Thyroid gland (tissue), 4 donors: ENCODE results near the gene NOC3L.
A peak's percentile ranks its signal among the peaks of the same experiment; 100 is the strongest.

ENCODE experiments used
- CTCF ChIP-seq, 6 experiments: fragments of 200-600 bp in 3 of 6; fragments of 450-650 bp in 3 of 6; sonication (generic) in 3 of 6; IDR thresholded peaks; one replicate each; pipeline ENCODE4 v1.5.1; 2016 to 2019; ENCODE audit warnings: antibody characterized with exemption in 6 of 6, mild to moderate bottlenecking in 2 of 6, inconsistent platforms in 1 of 6, moderate library complexity in 1 of 6
- POLR2A ChIP-seq, 2 donors: fragments of 450-650 bp; IDR thresholded peaks; one replicate each; pipeline ENCODE4 v1.6.1; 2017; ENCODE audit warnings: antibody characterized with exemption in 2 of 2, mild to moderate bottlenecking in 2 of 2, moderate library complexity in 1 of 2

GRCh38 chr10:94402204-94402842 lies 39.6 kb upstream of the NOC3L start, which contains the start of gene TBC1D12:
- TF ChIP-seq CTCF (IDR thresholded peaks at IDR 0.05) = no peak
- TF ChIP-seq POLR2A (IDR thresholded peaks at IDR 0.05) = peak; percentile 58 to 79
